Measurements from ENCODE around the gene HPD.
"Not testable (repeated sequence)": the region's sequence is repeated elsewhere in the genome, so short reads cannot be mapped to it uniquely, and the experiment has no call there.

HPD gene

GRCh38 chr12:121888478-121889273 is 30.0 kb upstream of the HPD start, which contains the start of gene PSMD9:
Gene PSMD9 (plus strand): TSS chr12:121888790. CDS start chr12:121888857, 67 bp downstream.
- peaks cover 24 to 27% of the 10 kb centered on the region in 2 donors for H3K4me1 ChIP-seq (ENCODE audit: control insufficient read depth in 1 of 2, insufficient read depth in 2 of 2, low read length in 2 of 2)
- peak within 1 kb of the TSS; percentile 91 to 94 for H3K4me3 ChIP-seq (ENCODE audit: low read depth in 1 of 2, low read length in 2 of 2)
- peak within 1 kb of the TSS; percentile 76 to 92 for H3K9ac ChIP-seq (ENCODE audit: low read depth in 1 of 2, low read length in 2 of 2)
- no peaks in the 10 kb centered on the region for H3K9me3 ChIP-seq (ENCODE audit: control insufficient read depth in 1 of 2, low read length in 2 of 2)
- H3K36me3 ChIP-seq (ENCODE audit: control insufficient read depth in 1 of 2, insufficient read depth in 2 of 2, low read length in 2 of 2): peaks cover 0 to 5% of the 10 kb centered on the region in 2 donors
- peak within 1 kb of the TSS; percentile 94 for H3K27ac ChIP-seq (ENCODE audit: low read depth, low read length)
- no peaks in the 10 kb centered on the region for H3K27me3 ChIP-seq (ENCODE audit: control insufficient read depth in 1 of 2, insufficient read depth in 2 of 2, low read length in 2 of 2)

- Histone ChIP-seq H3K36me3 (ENCODE audit: control insufficient read depth in 1 of 2, insufficient read depth in 2 of 2, low read length in 2 of 2) (peaks cover 0 to 2% of the 10 kb centered on the region in 2 donors), H3K27ac (ENCODE audit: low read depth, low read length) (no peak overlapping the region), H3K4me1 (ENCODE audit: control insufficient read depth in 1 of 2, insufficient read depth in 2 of 2, low read length in 2 of 2) (peaks cover 18 to 21% of the 10 kb centered on the region in 2 donors), H3K27me3 (ENCODE audit: control insufficient read depth in 1 of 2, insufficient read depth in 2 of 2, low read length in 2 of 2) (no peaks in the 10 kb centered on the region), H3K9ac (ENCODE audit: low read depth in 1 of 2, low read length in 2 of 2) (peak overlapping the region; percentile 21 to 40), H3K4me3 (ENCODE audit: low read depth in 1 of 2, low read length in 2 of 2) (peak overlapping the region; percentile 91 to 94), H3K9me3 (ENCODE audit: control insufficient read depth in 1 of 2, low read length in 2 of 2) (no peaks in the 10 kb centered on the region)
Observed at GRCh38 chr12:121888083-121888477, 29.4 kb upstream of the HPD start.

- H3K4me3 ChIP-seq (ENCODE audit: low read depth in 1 of 2, low read length in 2 of 2); H3K27ac ChIP-seq (ENCODE audit: low read depth, low read length); H3K9ac ChIP-seq (ENCODE audit: low read depth in 1 of 2, low read length in 2 of 2); H3K9me3 ChIP-seq (ENCODE audit: control insufficient read depth in 1 of 2, low read length in 2 of 2); H3K27me3 ChIP-seq (ENCODE audit: control insufficient read depth in 1 of 2, insufficient read depth in 2 of 2, low read length in 2 of 2); H3K36me3 ChIP-seq (ENCODE audit: control insufficient read depth in 1 of 2, insufficient read depth in 2 of 2, low read length in 2 of 2): not testable (repeated sequence)
- peaks cover 12 to 14% of the 10 kb centered on the region in 2 donors for H3K4me1 ChIP-seq (ENCODE audit: control insufficient read depth in 1 of 2, insufficient read depth in 2 of 2, low read length in 2 of 2)
Observed at GRCh38 chr12:121885129-121885528, 26.5 kb upstream of the HPD start.

- H3K36me3 ChIP-seq (ENCODE audit: control insufficient read depth in 1 of 2, insufficient read depth in 2 of 2, low read length in 2 of 2): no peaks in the 10 kb centered on the region
- H3K27me3 ChIP-seq (ENCODE audit: control insufficient read depth in 1 of 2, insufficient read depth in 2 of 2, low read length in 2 of 2): no peaks in the 10 kb centered on the region
- no peak overlapping the region for H3K4me3 ChIP-seq (ENCODE audit: low read depth in 1 of 2, low read length in 2 of 2)
- H3K27ac ChIP-seq (ENCODE audit: low read depth, low read length): no peak overlapping the region
- no peaks in the 10 kb centered on the region for H3K9me3 ChIP-seq (ENCODE audit: control insufficient read depth in 1 of 2, low read length in 2 of 2)
- peaks cover 3% of the 10 kb centered on the region in 2 donors for H3K4me1 ChIP-seq (ENCODE audit: control insufficient read depth in 1 of 2, insufficient read depth in 2 of 2, low read length in 2 of 2)
- H3K9ac ChIP-seq (ENCODE audit: low read depth in 1 of 2, low read length in 2 of 2): no peak overlapping the region
Observed at GRCh38 chr12:121883315-121883660, 24.6 kb upstream of the HPD start.

- not testable (repeated sequence) for H3K27ac ChIP-seq (ENCODE audit: low read depth, low read length); H3K36me3 ChIP-seq (ENCODE audit: control insufficient read depth in 1 of 2, insufficient read depth in 2 of 2, low read length in 2 of 2); H3K4me1 ChIP-seq (ENCODE audit: control insufficient read depth in 1 of 2, insufficient read depth in 2 of 2, low read length in 2 of 2); H3K4me3 ChIP-seq (ENCODE audit: low read depth in 1 of 2, low read length in 2 of 2); H3K9me3 ChIP-seq (ENCODE audit: control insufficient read depth in 1 of 2, low read length in 2 of 2); H3K9ac ChIP-seq (ENCODE audit: low read depth in 1 of 2, low read length in 2 of 2); H3K27me3 ChIP-seq (ENCODE audit: control insufficient read depth in 1 of 2, insufficient read depth in 2 of 2, low read length in 2 of 2)
Observed at GRCh38 chr12:121876080-121876447, 17.4 kb upstream of the HPD start.

GRCh38 chr12:121875582-121875981 is 16.9 kb upstream of the HPD start:
- no peaks in the 10 kb centered on the region for H3K9me3 ChIP-seq (ENCODE audit: control insufficient read depth in 1 of 2, low read length in 2 of 2)
- H3K27ac ChIP-seq (ENCODE audit: low read depth, low read length): no peak overlapping the region
- H3K27me3 ChIP-seq (ENCODE audit: control insufficient read depth in 1 of 2, insufficient read depth in 2 of 2, low read length in 2 of 2): no peaks in the 10 kb centered on the region
- no peaks in the 10 kb centered on the region for H3K36me3 ChIP-seq (ENCODE audit: control insufficient read depth in 1 of 2, insufficient read depth in 2 of 2, low read length in 2 of 2)
- H3K4me1 ChIP-seq (ENCODE audit: control insufficient read depth in 1 of 2, insufficient read depth in 2 of 2, low read length in 2 of 2): peaks cover 0 to 4% of the 10 kb centered on the region in 2 donors
- no peak overlapping the region for H3K4me3 ChIP-seq (ENCODE audit: low read depth in 1 of 2, low read length in 2 of 2)
- H3K9ac ChIP-seq (ENCODE audit: low read depth in 1 of 2, low read length in 2 of 2): no peak overlapping the region

GRCh38 chr12:121874071-121874470 is 15.4 kb upstream of the HPD start:
- no peak overlapping the region for H3K9ac ChIP-seq (ENCODE audit: low read depth in 1 of 2, low read length in 2 of 2)
- H3K27ac ChIP-seq (ENCODE audit: low read depth, low read length): no peak overlapping the region
- H3K27me3 ChIP-seq (ENCODE audit: control insufficient read depth in 1 of 2, insufficient read depth in 2 of 2, low read length in 2 of 2): no peaks in the 10 kb centered on the region
- no peak overlapping the region for H3K4me3 ChIP-seq (ENCODE audit: low read depth in 1 of 2, low read length in 2 of 2)
- H3K4me1 ChIP-seq (ENCODE audit: control insufficient read depth in 1 of 2, insufficient read depth in 2 of 2, low read length in 2 of 2): peaks cover 0 to 4% of the 10 kb centered on the region in 2 donors
- H3K9me3 ChIP-seq (ENCODE audit: control insufficient read depth in 1 of 2, low read length in 2 of 2): no peaks in the 10 kb centered on the region
- H3K36me3 ChIP-seq (ENCODE audit: control insufficient read depth in 1 of 2, insufficient read depth in 2 of 2, low read length in 2 of 2): no peaks in the 10 kb centered on the region

- Histone ChIP-seq H3K27ac (ENCODE audit: low read depth, low read length) (no peak overlapping the region), H3K9me3 (ENCODE audit: control insufficient read depth in 1 of 2, low read length in 2 of 2) (no peaks in the 10 kb centered on the region), H3K36me3 (ENCODE audit: control insufficient read depth in 1 of 2, insufficient read depth in 2 of 2, low read length in 2 of 2) (no peaks in the 10 kb centered on the region), H3K4me3 (ENCODE audit: low read depth in 1 of 2, low read length in 2 of 2) (no peak overlapping the region), H3K27me3 (ENCODE audit: control insufficient read depth in 1 of 2, insufficient read depth in 2 of 2, low read length in 2 of 2) (no peaks in the 10 kb centered on the region), H3K9ac (ENCODE audit: low read depth in 1 of 2, low read length in 2 of 2) (no peak overlapping the region), H3K4me1 (ENCODE audit: control insufficient read depth in 1 of 2, insufficient read depth in 2 of 2, low read length in 2 of 2) (peaks cover 0 to 4% of the 10 kb centered on the region in 2 donors)
Observed at GRCh38 chr12:121873216-121873569, 14.5 kb upstream of the HPD start.

GRCh38 chr12:121872546-121873215 is 14.0 kb upstream of the HPD start:
- Histone ChIP-seq H3K4me3 (ENCODE audit: low read depth in 1 of 2, low read length in 2 of 2) (no peak overlapping the region), H3K9ac (ENCODE audit: low read depth in 1 of 2, low read length in 2 of 2) (no peak overlapping the region), H3K4me1 (ENCODE audit: control insufficient read depth in 1 of 2, insufficient read depth in 2 of 2, low read length in 2 of 2) (peaks cover 0 to 4% of the 10 kb centered on the region in 2 donors), H3K9me3 (ENCODE audit: control insufficient read depth in 1 of 2, low read length in 2 of 2) (no peaks in the 10 kb centered on the region), H3K36me3 (ENCODE audit: control insufficient read depth in 1 of 2, insufficient read depth in 2 of 2, low read length in 2 of 2) (no peaks in the 10 kb centered on the region), H3K27ac (ENCODE audit: low read depth, low read length) (no peak overlapping the region), H3K27me3 (ENCODE audit: control insufficient read depth in 1 of 2, insufficient read depth in 2 of 2, low read length in 2 of 2) (no peaks in the 10 kb centered on the region)

- peaks cover 0 to 4% of the 10 kb centered on the region in 2 donors for H3K4me1 ChIP-seq (ENCODE audit: control insufficient read depth in 1 of 2, insufficient read depth in 2 of 2, low read length in 2 of 2)
- H3K9ac ChIP-seq (ENCODE audit: low read depth in 1 of 2, low read length in 2 of 2): no peak overlapping the region
- no peak overlapping the region for H3K27ac ChIP-seq (ENCODE audit: low read depth, low read length)
- H3K27me3 ChIP-seq (ENCODE audit: control insufficient read depth in 1 of 2, insufficient read depth in 2 of 2, low read length in 2 of 2): no peaks in the 10 kb centered on the region
- no peaks in the 10 kb centered on the region for H3K36me3 ChIP-seq (ENCODE audit: control insufficient read depth in 1 of 2, insufficient read depth in 2 of 2, low read length in 2 of 2)
- H3K4me3 ChIP-seq (ENCODE audit: low read depth in 1 of 2, low read length in 2 of 2): no peak overlapping the region
- no peaks in the 10 kb centered on the region for H3K9me3 ChIP-seq (ENCODE audit: control insufficient read depth in 1 of 2, low read length in 2 of 2)
Observed at GRCh38 chr12:121871467-121871866, 12.8 kb upstream of the HPD start.

Data from duodenal mucosa (tissue), 2 donors.